K562 (cell line): ENCODE results near the gene SELENOF. TPM values are rescaled to one million over a fixed set of nuclear protein-coding genes. Genes with fewer than 3 reads are reported as not detected.

Experiments used
- ATAC-seq: fragments of 200-7000 bp; cut with Tn5 transposase; 3 replicates; pipeline ENCODE4 v1.9.1; 2020; ENCODE audit warnings: moderate library complexity
- BruUV-seq: library from RNA; stranded (reverse); fragments of 400-500 nt; replicated peaks from 2 replicates; lab custom pipeline; 2021; lab: Mats Ljungman, UMichigan
- CTCF ChIA-PET: fragments of 300-600 bp; formaldehyde crosslinking; extraction: SDS; loops from one replicate; lab custom pipeline; 2021; ENCODE audit warnings: low intra/inter-chr PET ratio; lab: Yijun Ruan, JAX
- POLR2A ChIA-PET: fragments of 300-600, 350-650 bp; sonication (Branson Sonifier 250); formaldehyde crosslinking; extraction: SDS; loops from one replicate; lab custom pipeline; 2021; ENCODE audit warnings: antibody characterized with exemption, inconsistent platforms; lab: Yijun Ruan, JAX
- DNase-seq, 4 experiments: peaks; one replicate each; pipeline versions ENCODE4 v3.0.0 to v3.0.0-alpha.2; 2011 to 2018; ENCODE audit warnings: low spot score in 3 of 4, mixed read lengths in 3 of 4; ENCODE audit errors: extremely low read depth in 1 of 4
- FAIRE-seq: peaks from 2 replicates; lab custom pipeline; 2011; peaks lifted over from hg19 to GRCh38; lab: Jason Lieb, UNC
- H2AFZ ChIP-seq: 2 replicates; pipeline ENCODE4 v1.6.0; 2011; ENCODE audit warnings: low read depth, low read length, control low read depth, inconsistent platforms
- H3K27ac ChIP-seq: fragments of 200-600 bp; 3 replicates; pipeline ENCODE4 v1.8.0; 2011; ENCODE audit warnings: low read depth, mild to moderate bottlenecking, control low read depth, inconsistent platforms, low read length, moderate library complexity, mixed read lengths; ENCODE audit errors: extremely low read depth
- H3K27me3 ChIP-seq, 2 experiments: fragments of 300-600 bp in 1 of 2; 2 replicates in 1 of 2; 3 replicates in 1 of 2; pipeline versions ENCODE4 v1.6.0 to v1.8.0; 2011; ENCODE audit warnings: inconsistent platforms in 2 of 2, low read length in 2 of 2, mild to moderate bottlenecking in 1 of 2, mixed read lengths in 1 of 2, moderate library complexity in 1 of 2; ENCODE audit not compliant: control insufficient read depth in 2 of 2, insufficient read depth in 2 of 2
- H3K36me3 ChIP-seq: fragments of 300-600 bp; 3 replicates; pipeline ENCODE4 v1.8.0; 2011; ENCODE audit warnings: mild to moderate bottlenecking, low read length, inconsistent platforms; ENCODE audit not compliant: control insufficient read depth, insufficient read depth
- H3K4me1 ChIP-seq, 2 experiments: fragments of 200-600 bp in 1 of 2; replicated peaks in 1 of 2; 2 replicates in 1 of 2; 3 replicates in 1 of 2; pipeline versions ENCODE4 v1.5.1 to v1.8.0; 2011; ENCODE audit warnings: inconsistent platforms in 2 of 2, low read length in 2 of 2, mild to moderate bottlenecking in 1 of 2, mixed read lengths in 1 of 2, moderate library complexity in 1 of 2; ENCODE audit not compliant: control insufficient read depth in 2 of 2, insufficient read depth in 2 of 2
- H3K4me2 ChIP-seq: 2 replicates; pipeline ENCODE4 v1.6.1; 2011; ENCODE audit warnings: low read length, control low read depth, inconsistent platforms, mixed read lengths; ENCODE audit not compliant: insufficient read depth
- H3K4me3 ChIP-seq: fragments of 200-600 bp; sonication (generic), shearing (Covaris generic); 2 replicates; pipeline ENCODE4 v1.5.1; 2016; ENCODE audit warnings: control low read depth, inconsistent platforms
- H3K79me2 ChIP-seq: fragments of 200-600 bp; 3 replicates; pipeline ENCODE4 v1.8.0; 2011; ENCODE audit warnings: low read length, inconsistent platforms; ENCODE audit not compliant: control insufficient read depth, insufficient read depth
- H3K9ac ChIP-seq, 2 experiments: 2 replicates each; pipeline versions ENCODE4 v1.6.0 to v1.6.1; 2011; ENCODE audit warnings: low read depth in 2 of 2, low read length in 2 of 2, control low read depth in 1 of 2, inconsistent platforms in 1 of 2, mild to moderate bottlenecking in 1 of 2, mixed read lengths in 1 of 2; ENCODE audit not compliant: insufficient read depth in 1 of 2
- H3K9me1 ChIP-seq: one replicate; pipeline ENCODE4 v1.6.0; 2011; ENCODE audit warnings: inconsistent platforms, mild to moderate bottlenecking, low read length, moderate library complexity; ENCODE audit not compliant: control insufficient read depth, insufficient read depth
- H3K9me3 ChIP-seq: replicated peaks from 2 replicates; pipeline ENCODE4 v1.5.1; 2011; ENCODE audit warnings: low read depth, low read length, inconsistent platforms; ENCODE audit not compliant: control insufficient read depth, insufficient read depth
- H4K20me1 ChIP-seq: replicated peaks from 2 replicates; pipeline ENCODE4 v1.6.1; 2011; ENCODE audit warnings: low read length, inconsistent platforms, mixed read lengths; ENCODE audit not compliant: control insufficient read depth, insufficient read depth
- GTF2F1 ChIP-seq: IDR thresholded peaks from 2 replicates; pipeline ENCODE4 v1.6.1; 2011; ENCODE audit warnings: low read depth, low read length, improper control_type of control experiment
- KHSRP ChIP-seq: fragments of 450-650 bp; IDR thresholded peaks from 2 replicates; pipeline ENCODE4 v1.6.1; 2017
- MEF2A ChIP-seq: IDR thresholded peaks from 2 replicates; pipeline ENCODE4 v1.6.1; 2011; ENCODE audit warnings: low read depth, mild to moderate bottlenecking, low read length, moderate library complexity; ENCODE audit not compliant: control insufficient read depth
- MYBL2 ChIP-seq, 2 experiments: fragments of 450-650 bp in 1 of 2; sonication (generic) in 1 of 2; formaldehyde crosslinking in 1 of 2; IDR thresholded peaks; 2 replicates each; pipeline versions ENCODE4 v1.6.1 to v1.8.1; 2017 to 2022; ENCODE audit warnings: borderline replicate concordance in 1 of 2, inconsistent platforms in 1 of 2, low read depth in 1 of 2, mild to moderate bottlenecking in 1 of 2, missing genetic modification reagents in 1 of 2, moderate library complexity in 1 of 2
- RBM34 ChIP-seq: fragments of 200-400 bp; formaldehyde crosslinking; IDR thresholded peaks from 2 replicates; pipeline ENCODE4 v1.6.1; 2018; ENCODE audit warnings: low read length, borderline replicate concordance; ENCODE audit not compliant: insufficient read depth
- TCF7 ChIP-seq: sonication (generic); IDR thresholded peaks from 2 replicates; pipeline ENCODE4 v1.6.1; 2016; ENCODE audit warnings: antibody characterized with exemption, borderline replicate concordance
- THRAP3 ChIP-seq: fragments of 450-650 bp; IDR thresholded peaks from 2 replicates; pipeline ENCODE4 v1.6.1; 2016; ENCODE audit warnings: mild to moderate bottlenecking, inconsistent platforms, borderline replicate concordance
- in situ Hi-C: fragments of 300-500 bp; cut with MboI; formaldehyde crosslinking; loops from 4 replicates; pipeline ENCODE4 v1.15.0; 2018; ENCODE audit warnings: inconsistent platforms, mixed read lengths
- intact Hi-C: fragments of 100-400 bp; cut with micrococcal nuclease; formaldehyde crosslinking; loops from 2 replicates; pipeline ENCODE4 v1.14.2; 2022
- polyA plus RNA-seq, 8 experiments: library from polyadenylated mRNA; depleted of rRNA in 4 of 8; stranded (reverse) in 5 of 8; unstranded in 3 of 8; fragments of >200 nt; fragmentation: Nextera tagmentation in 2 of 8; fragmentation: Illumina TruSeq in 1 of 8; extraction: Ambion mirVana in 2 of 8; extraction: Trizol in 1 of 8; gene quantifications; 2 replicates each; pipeline versions ENCODE4 v1.2.1 to v1.2.3, GENCODE V29; 2011 to 2014; ENCODE audit warnings: inconsistent platforms in 1 of 8, missing spikeins in 1 of 8
- total RNA-seq, 7 experiments: library from RNA; depleted of rRNA in 6 of 7; stranded (reverse); fragments of >200 nt in 6 of 7; fragmentation: Illumina TruSeq in 2 of 7; extraction: Trizol in 2 of 7; gene quantifications; 2 replicates each; pipeline versions ENCODE4 v1.2.1 to v1.2.3, GENCODE V29; 2011 to 2021; ENCODE audit warnings: low replicate concordance in 1 of 7
- TF ChIP-seq, protein P1 (sequence below): sonication (generic); formaldehyde crosslinking; IDR thresholded peaks from 2 replicates; pipeline ENCODE4 v1.8.0; 2023; ENCODE audit warnings: mild to moderate bottlenecking, missing genetic modification reagents
- TF ChIP-seq, protein P2 (sequence below): fragments of 450-650 bp; IDR thresholded peaks from 2 replicates; pipeline ENCODE4 v1.7.0; 2016; ENCODE audit warnings: borderline replicate concordance
- TF ChIP-seq, protein P3 (sequence below): sonication (generic); formaldehyde crosslinking; IDR thresholded peaks from 2 replicates; pipeline ENCODE4 v1.8.0; 2022; ENCODE audit warnings: mild to moderate bottlenecking, missing genetic modification reagents, borderline replicate concordance

SELENOF gene
- total and polyA plus RNA-seq, 9 of the 15 experiments (the other 6 are each of a cell fraction or from before 2014, with no cell fraction given): 115 to 394 (median 215) TPM

DNA sequence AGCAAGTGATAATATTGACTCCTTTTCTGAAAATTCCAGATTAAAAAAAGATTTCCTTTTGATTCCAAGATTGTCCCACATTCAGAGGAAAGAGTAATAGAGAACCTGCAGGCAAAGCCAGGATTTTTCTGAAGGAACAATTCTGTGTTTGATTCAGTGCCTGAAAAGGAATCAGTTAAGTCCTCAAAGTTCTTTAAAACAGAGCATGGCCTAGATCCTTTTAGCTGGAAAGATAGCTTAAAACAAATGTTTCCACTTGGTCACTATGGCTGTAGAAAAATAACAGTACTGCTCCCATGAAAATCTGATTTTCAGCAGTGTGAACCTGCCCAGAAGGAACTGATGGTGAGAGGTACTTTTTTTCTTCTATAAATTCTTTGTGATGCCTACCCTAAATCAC lies 42.3 kb upstream of the SELENOF start:
- no peak overlapping the region for H3K4me2 ChIP-seq
- no peaks in the 10 kb centered on the region for H3K27me3 ChIP-seq
- H3K9ac ChIP-seq: no peak overlapping the region
- in situ Hi-C loops: no loop called here
- POLR2A ChIA-PET: interaction anchor here (0.6 to 1.0 kb wide), 2 partner anchors 9 to 41 kb away, joined by 3 to 4 read pairs; no protein-coding TSS in a partner anchor
- peaks cover 85% of the 10 kb centered on the region for H3K79me2 ChIP-seq
- CTCF ChIA-PET: no interaction called here
- H2AFZ ChIP-seq: no peak overlapping the region
- no peak for ATAC-seq
- no peak for DNase-seq
- H3K9me1 ChIP-seq: no peaks in the 10 kb centered on the region
- H4K20me1 ChIP-seq: no peaks in the 10 kb centered on the region
- H3K36me3 ChIP-seq: peaks cover 7% of the 10 kb centered on the region; the same call in 1 of the 3 replicates
- TF ChIP-seq RBM34 (no peak), TCF7 (no peak), KHSRP (no peak), MYBL2 (IDR thresholded peaks at IDR 0.05; ENCODE audit: low read depth) (no peak), MYBL2 (CRISPR knock-in tag; IDR thresholded peaks at IDR 0.05; ENCODE audit: borderline replicate concordance) (no peak), GTF2F1 (no peak), THRAP3 (no peak), MEF2A (no peak)
- TF ChIP-seq, protein P1, sequence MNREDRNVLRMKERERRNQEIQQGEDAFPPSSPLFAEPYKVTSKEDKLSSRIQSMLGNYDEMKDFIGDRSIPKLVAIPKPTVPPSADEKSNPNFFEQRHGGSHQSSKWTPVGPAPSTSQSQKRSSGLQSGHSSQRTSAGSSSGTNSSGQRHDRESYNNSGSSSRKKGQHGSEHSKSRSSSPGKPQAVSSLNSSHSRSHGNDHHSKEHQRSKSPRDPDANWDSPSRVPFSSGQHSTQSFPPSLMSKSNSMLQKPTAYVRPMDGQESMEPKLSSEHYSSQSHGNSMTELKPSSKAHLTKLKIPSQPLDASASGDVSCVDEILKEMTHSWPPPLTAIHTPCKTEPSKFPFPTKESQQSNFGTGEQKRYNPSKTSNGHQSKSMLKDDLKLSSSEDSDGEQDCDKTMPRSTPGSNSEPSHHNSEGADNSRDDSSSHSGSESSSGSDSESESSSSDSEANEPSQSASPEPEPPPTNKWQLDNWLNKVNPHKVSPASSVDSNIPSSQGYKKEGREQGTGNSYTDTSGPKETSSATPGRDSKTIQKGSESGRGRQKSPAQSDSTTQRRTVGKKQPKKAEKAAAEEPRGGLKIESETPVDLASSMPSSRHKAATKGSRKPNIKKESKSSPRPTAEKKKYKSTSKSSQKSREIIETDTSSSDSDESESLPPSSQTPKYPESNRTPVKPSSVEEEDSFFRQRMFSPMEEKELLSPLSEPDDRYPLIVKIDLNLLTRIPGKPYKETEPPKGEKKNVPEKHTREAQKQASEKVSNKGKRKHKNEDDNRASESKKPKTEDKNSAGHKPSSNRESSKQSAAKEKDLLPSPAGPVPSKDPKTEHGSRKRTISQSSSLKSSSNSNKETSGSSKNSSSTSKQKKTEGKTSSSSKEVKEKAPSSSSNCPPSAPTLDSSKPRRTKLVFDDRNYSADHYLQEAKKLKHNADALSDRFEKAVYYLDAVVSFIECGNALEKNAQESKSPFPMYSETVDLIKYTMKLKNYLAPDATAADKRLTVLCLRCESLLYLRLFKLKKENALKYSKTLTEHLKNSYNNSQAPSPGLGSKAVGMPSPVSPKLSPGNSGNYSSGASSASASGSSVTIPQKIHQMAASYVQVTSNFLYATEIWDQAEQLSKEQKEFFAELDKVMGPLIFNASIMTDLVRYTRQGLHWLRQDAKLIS (CRISPR knock-in tag): no peak
- TF ChIP-seq, protein P2, sequence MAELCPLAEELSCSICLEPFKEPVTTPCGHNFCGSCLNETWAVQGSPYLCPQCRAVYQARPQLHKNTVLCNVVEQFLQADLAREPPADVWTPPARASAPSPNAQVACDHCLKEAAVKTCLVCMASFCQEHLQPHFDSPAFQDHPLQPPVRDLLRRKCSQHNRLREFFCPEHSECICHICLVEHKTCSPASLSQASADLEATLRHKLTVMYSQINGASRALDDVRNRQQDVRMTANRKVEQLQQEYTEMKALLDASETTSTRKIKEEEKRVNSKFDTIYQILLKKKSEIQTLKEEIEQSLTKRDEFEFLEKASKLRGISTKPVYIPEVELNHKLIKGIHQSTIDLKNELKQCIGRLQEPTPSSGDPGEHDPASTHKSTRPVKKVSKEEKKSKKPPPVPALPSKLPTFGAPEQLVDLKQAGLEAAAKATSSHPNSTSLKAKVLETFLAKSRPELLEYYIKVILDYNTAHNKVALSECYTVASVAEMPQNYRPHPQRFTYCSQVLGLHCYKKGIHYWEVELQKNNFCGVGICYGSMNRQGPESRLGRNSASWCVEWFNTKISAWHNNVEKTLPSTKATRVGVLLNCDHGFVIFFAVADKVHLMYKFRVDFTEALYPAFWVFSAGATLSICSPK: no peak
- TF ChIP-seq, protein P3, sequence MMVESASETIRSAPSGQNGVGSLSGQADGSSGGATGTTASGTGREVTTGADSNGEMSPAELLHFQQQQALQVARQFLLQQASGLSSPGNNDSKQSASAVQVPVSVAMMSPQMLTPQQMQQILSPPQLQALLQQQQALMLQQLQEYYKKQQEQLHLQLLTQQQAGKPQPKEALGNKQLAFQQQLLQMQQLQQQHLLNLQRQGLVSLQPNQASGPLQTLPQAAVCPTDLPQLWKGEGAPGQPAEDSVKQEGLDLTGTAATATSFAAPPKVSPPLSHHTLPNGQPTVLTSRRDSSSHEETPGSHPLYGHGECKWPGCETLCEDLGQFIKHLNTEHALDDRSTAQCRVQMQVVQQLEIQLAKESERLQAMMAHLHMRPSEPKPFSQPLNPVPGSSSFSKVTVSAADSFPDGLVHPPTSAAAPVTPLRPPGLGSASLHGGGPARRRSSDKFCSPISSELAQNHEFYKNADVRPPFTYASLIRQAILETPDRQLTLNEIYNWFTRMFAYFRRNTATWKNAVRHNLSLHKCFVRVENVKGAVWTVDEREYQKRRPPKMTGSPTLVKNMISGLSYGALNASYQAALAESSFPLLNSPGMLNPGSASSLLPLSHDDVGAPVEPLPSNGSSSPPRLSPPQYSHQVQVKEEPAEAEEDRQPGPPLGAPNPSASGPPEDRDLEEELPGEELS (CRISPR knock-in tag): no peak
- no TSS peak for BruUV-seq
- H3K27ac ChIP-seq: no peak overlapping the region
- no peak for FAIRE-seq
- peaks cover 0 to 16% of the 10 kb centered on the region in 2 experiments; a peak in 3 of 5 replicates for H3K4me1 ChIP-seq
- H3K9me3 ChIP-seq: no peaks in the 10 kb centered on the region; the same call in 1 of the 2 replicates
- intact Hi-C loops: no loop called here
- H3K4me3 ChIP-seq: no peak overlapping the region
